HepG2 (cell line): Measurements from ENCODE around the gene TALDO1. TPM values are rescaled to one million over a fixed set of nuclear protein-coding genes. Genes with fewer than 3 reads are reported as not detected.

Source experiments
- ATAC-seq: fragments of 200-7000 bp; cut with Tn5 transposase; 3 replicates; pipeline ENCODE4 v1.9.1; 2020; ENCODE audit warnings: mild to moderate bottlenecking, moderate library complexity
- BruUV-seq: library from RNA; stranded (reverse); fragments of 400-500 nt; replicated peaks from 2 replicates; lab custom pipeline; 2021; lab: Mats Ljungman, UMichigan
- CTCF ChIA-PET: fragments of 300-600 bp; formaldehyde crosslinking; extraction: SDS; loops from one replicate; lab custom pipeline; 2021; ENCODE audit warnings: low total read pairs, inconsistent platforms, low intra/inter-chr PET ratio; lab: Yijun Ruan, JAX
- POLR2A ChIA-PET: fragments of 350-600 bp; sonication (Branson Sonifier 250); formaldehyde crosslinking; loops from one replicate; lab custom pipeline; 2020; ENCODE audit warnings: antibody characterized with exemption, inconsistent platforms; lab: Yijun Ruan, JAX
- DNase-seq: peaks from one replicate; pipeline ENCODE4 v3.0.0-alpha.2; 2015; ENCODE audit warnings: low spot score
- FAIRE-seq: peaks from 3 replicates; lab custom pipeline; 2011; peaks lifted over from hg19 to GRCh38; lab: Jason Lieb, UNC
- H2AFZ ChIP-seq: one replicate; pipeline ENCODE4 v1.6.1; 2011; ENCODE audit warnings: low read length, inconsistent platforms
- H3K27ac ChIP-seq: fragments of 300-600 bp; 3 replicates; pipeline ENCODE4 v1.8.0; 2011; ENCODE audit warnings: mixed run types, mild to moderate bottlenecking, mixed read lengths, low read length, inconsistent platforms; ENCODE audit not compliant: insufficient read depth; ENCODE audit errors: extremely low read length
- H3K27me3 ChIP-seq, 2 experiments: fragments of 200-600 bp in 1 of 2; 2 replicates in 1 of 2; 3 replicates in 1 of 2; pipeline versions ENCODE4 v1.6.0 to v1.8.0; 2011; ENCODE audit warnings: low read length in 2 of 2, mild to moderate bottlenecking in 2 of 2, moderate library complexity in 2 of 2, inconsistent platforms in 1 of 2; ENCODE audit not compliant: insufficient read depth in 2 of 2, control insufficient read depth in 1 of 2
- H3K36me3 ChIP-seq, 2 experiments: fragments of 200-600 bp in 1 of 2; replicated peaks in 1 of 2; 2 replicates in 1 of 2; 3 replicates in 1 of 2; pipeline versions ENCODE4 v1.5.1 to v1.8.0; 2011; ENCODE audit warnings: low read length in 2 of 2, inconsistent platforms in 1 of 2; ENCODE audit not compliant: insufficient read depth in 2 of 2, control insufficient read depth in 1 of 2
- H3K4me1 ChIP-seq: 2 replicates; pipeline ENCODE4 v1.5.1; 2012; ENCODE audit warnings: low read length, inconsistent platforms; ENCODE audit not compliant: insufficient read depth
- H3K4me2 ChIP-seq: 2 replicates; pipeline ENCODE4 v1.6.0; 2011; ENCODE audit warnings: low read depth, low read length, inconsistent platforms
- H3K4me3 ChIP-seq, 3 experiments: fragments of 200-600 bp in 1 of 3; sonication (generic), shearing (Covaris generic) in 1 of 3; replicated peaks in 1 of 3; 2 replicates each; pipeline ENCODE4 v1.5.1; 2011 to 2016; ENCODE audit warnings: low read length in 3 of 3, inconsistent platforms in 2 of 3, low read depth in 2 of 3, mild to moderate bottlenecking in 2 of 3, control low read depth in 1 of 3, mixed read lengths in 1 of 3; ENCODE audit not compliant: insufficient read depth in 1 of 3
- H3K79me2 ChIP-seq: one replicate; pipeline ENCODE4 v1.6.1; 2011; ENCODE audit warnings: low read length, inconsistent platforms; ENCODE audit not compliant: insufficient read depth
- H3K9ac ChIP-seq: 2 replicates; pipeline ENCODE4 v1.6.0; 2011; ENCODE audit warnings: mild to moderate bottlenecking, low read depth, low read length, inconsistent platforms; ENCODE audit not compliant: insufficient read depth
- H3K9me3 ChIP-seq: 2 replicates; pipeline ENCODE4 v1.5.1; 2012; ENCODE audit warnings: mild to moderate bottlenecking, low read length
- H4K20me1 ChIP-seq: 2 replicates; pipeline ENCODE4 v1.6.0; 2011; ENCODE audit warnings: inconsistent platforms, mild to moderate bottlenecking, low read length, moderate library complexity; ENCODE audit not compliant: insufficient read depth
- AGO2 ChIP-seq: fragments of 200-400 bp; formaldehyde crosslinking; optimal IDR thresholded peaks from 2 replicates; pipeline ENCODE3; 2017; ENCODE audit warnings: mild to moderate bottlenecking, low read depth, low read length, moderate library complexity
- ATF7 ChIP-seq, 2 experiments: fragments of 450-650 bp in 1 of 2; sonication (generic) in 1 of 2; formaldehyde crosslinking in 1 of 2; IDR thresholded peaks; 2 replicates each; pipeline versions ENCODE4 v1.4.0 to v1.6.1; 2016 to 2020; ENCODE audit warnings: antibody characterized with exemption in 1 of 2, mild to moderate bottlenecking in 1 of 2, missing genetic modification reagents in 1 of 2
- KDM4B ChIP-seq: sonication (generic); formaldehyde crosslinking; IDR thresholded peaks from 2 replicates; pipeline ENCODE4 v1.4.0; 2020; ENCODE audit warnings: missing genetic modification reagents
- PRPF4 ChIP-seq: fragments of 200-400 bp; formaldehyde crosslinking; IDR thresholded peaks from 2 replicates; pipeline ENCODE4 v1.6.1; 2016; ENCODE audit warnings: low read length, low read depth; ENCODE audit not compliant: poor library complexity, severe bottlenecking
- RBFOX2 ChIP-seq: fragments of 200-400 bp; formaldehyde crosslinking; IDR thresholded peaks from 2 replicates; pipeline ENCODE4 v1.6.1; 2017; ENCODE audit warnings: low read depth, mild to moderate bottlenecking, low read length
- TFAP4 ChIP-seq: sonication (generic); IDR thresholded peaks from 2 replicates; pipeline ENCODE4 v1.6.1; 2016; ENCODE audit warnings: low read depth, borderline replicate concordance
- ZNF772 ChIP-seq: sonication (generic); formaldehyde crosslinking; IDR thresholded peaks from 2 replicates; pipeline ENCODE4 v1.5.0; 2020; ENCODE audit warnings: mild to moderate bottlenecking, missing genetic modification reagents
- WGBS: methylation state at CpG from one replicate; pipeline ENCODE4 v1.1.6; 2017; ENCODE audit warnings: low lambda C conversion rate; 5-methylcytosine and 5-hydroxymethylcytosine counted together
- in situ Hi-C: cut with HindIII; loops from 2 replicates; pipeline ENCODE4 v1.10.0; 2017; ENCODE audit warnings: low pct_unique_long_range_greater_than_20kb; ENCODE audit not compliant: extremely low pct_ligation_motif_present
- intact Hi-C: fragments of 100-400 bp; cut with micrococcal nuclease; formaldehyde crosslinking; loops from one replicate; pipeline ENCODE4 v1.10.0; 2022; ENCODE audit not compliant: unreplicated experiment
- polyA plus RNA-seq, 8 experiments: library from polyadenylated mRNA; depleted of rRNA in 3 of 8; stranded (reverse) in 7 of 8; unstranded in 1 of 8; fragments of >200 nt; fragmentation: Illumina TruSeq in 4 of 8; extraction: Trizol in 4 of 8; gene quantifications; 2 replicates each; pipeline versions ENCODE4 v1.2.1 to v1.2.3, GENCODE V29; 2011 to 2016; ENCODE audit warnings: low read depth in 4 of 8, missing spikeins in 1 of 8, mixed read lengths in 1 of 8; ENCODE audit not compliant: insufficient read depth in 1 of 8
- total RNA-seq, 5 experiments: library from RNA; depleted of rRNA; stranded (reverse); fragments of >200 nt; fragmentation: Illumina TruSeq; extraction: Trizol; gene quantifications; 2 replicates each; pipeline ENCODE4 v1.2.3, GENCODE V29; 2016; ENCODE audit warnings: low read depth in 1 of 5
- TF ChIP-seq, protein P1 (sequence below): sonication (generic); formaldehyde crosslinking; IDR thresholded peaks from 2 replicates; pipeline ENCODE4 v1.5.1; 2020; ENCODE audit warnings: mild to moderate bottlenecking, missing genetic modification reagents, moderate library complexity

The TALDO1 gene
- total and polyA plus RNA-seq, 2 of the 13 experiments (the other 11 are each of a cell fraction or from before 2014, with no cell fraction given) = 107 to 240 TPM

GRCh38 chr11:774873-775592, 27.8 kb downstream of the TALDO1 start:
- in situ Hi-C loops = no loop called here
- no peak overlapping the region for H3K27ac ChIP-seq
- BruUV-seq = no TSS peak

More at GRCh38 chr11:774873-775592, 27.8 kb downstream of the TALDO1 start:
- DNase-seq (no peak), FAIRE-seq (no peak), ATAC-seq (no peak)
- Histone ChIP-seq H2AFZ (no peak overlapping the region), H3K27me3 (no peaks in the 10 kb centered on the region), H3K4me2 (peak overlapping the region; percentile 98), H3K4me1 (peaks cover 54% of the 10 kb centered on the region), H3K4me3 (no peak overlapping the region), H3K9ac (no peak overlapping the region), H3K79me2 (peaks cover 32% of the 10 kb centered on the region), H3K36me3 (peaks cover 19 to 37% of the 10 kb centered on the region in 2 experiments; a peak in 4 of 5 replicates), H4K20me1 (peaks cover 6% of the 10 kb centered on the region), H3K9me3 (no peaks in the 10 kb centered on the region)
- ChIA-PET CTCF (no interaction called here), POLR2A (interaction anchor here (0.8 to 1.1 kb wide), 2 partner anchors 9 to 15 kb away, joined by 3 read pairs; partner anchors contain the start of gene CEND1)
- whole genome bisulfite sequencing = 86% methylated on average over 10 of the region's 20 CpGs
- intact Hi-C loops = no loop called here
- TF ChIP-seq PRPF4 = no peak
- no peak for TF ChIP-seq KDM4B (CRISPR knock-in tag)
- TF ChIP-seq ATF7 (IDR thresholded peaks at IDR 0.05) = no peak
- TF ChIP-seq ATF7 (CRISPR knock-in tag; IDR thresholded peaks at IDR 0.05) = no peak
- TF ChIP-seq TFAP4 = no peak
- TF ChIP-seq RBFOX2 = 0 out of 2 replicates have a peak, but pooled peaks have one; percentile 36
- peak; percentile 78 for TF ChIP-seq AGO2
- no peak for TF ChIP-seq ZNF772
- TF ChIP-seq, protein P1, sequence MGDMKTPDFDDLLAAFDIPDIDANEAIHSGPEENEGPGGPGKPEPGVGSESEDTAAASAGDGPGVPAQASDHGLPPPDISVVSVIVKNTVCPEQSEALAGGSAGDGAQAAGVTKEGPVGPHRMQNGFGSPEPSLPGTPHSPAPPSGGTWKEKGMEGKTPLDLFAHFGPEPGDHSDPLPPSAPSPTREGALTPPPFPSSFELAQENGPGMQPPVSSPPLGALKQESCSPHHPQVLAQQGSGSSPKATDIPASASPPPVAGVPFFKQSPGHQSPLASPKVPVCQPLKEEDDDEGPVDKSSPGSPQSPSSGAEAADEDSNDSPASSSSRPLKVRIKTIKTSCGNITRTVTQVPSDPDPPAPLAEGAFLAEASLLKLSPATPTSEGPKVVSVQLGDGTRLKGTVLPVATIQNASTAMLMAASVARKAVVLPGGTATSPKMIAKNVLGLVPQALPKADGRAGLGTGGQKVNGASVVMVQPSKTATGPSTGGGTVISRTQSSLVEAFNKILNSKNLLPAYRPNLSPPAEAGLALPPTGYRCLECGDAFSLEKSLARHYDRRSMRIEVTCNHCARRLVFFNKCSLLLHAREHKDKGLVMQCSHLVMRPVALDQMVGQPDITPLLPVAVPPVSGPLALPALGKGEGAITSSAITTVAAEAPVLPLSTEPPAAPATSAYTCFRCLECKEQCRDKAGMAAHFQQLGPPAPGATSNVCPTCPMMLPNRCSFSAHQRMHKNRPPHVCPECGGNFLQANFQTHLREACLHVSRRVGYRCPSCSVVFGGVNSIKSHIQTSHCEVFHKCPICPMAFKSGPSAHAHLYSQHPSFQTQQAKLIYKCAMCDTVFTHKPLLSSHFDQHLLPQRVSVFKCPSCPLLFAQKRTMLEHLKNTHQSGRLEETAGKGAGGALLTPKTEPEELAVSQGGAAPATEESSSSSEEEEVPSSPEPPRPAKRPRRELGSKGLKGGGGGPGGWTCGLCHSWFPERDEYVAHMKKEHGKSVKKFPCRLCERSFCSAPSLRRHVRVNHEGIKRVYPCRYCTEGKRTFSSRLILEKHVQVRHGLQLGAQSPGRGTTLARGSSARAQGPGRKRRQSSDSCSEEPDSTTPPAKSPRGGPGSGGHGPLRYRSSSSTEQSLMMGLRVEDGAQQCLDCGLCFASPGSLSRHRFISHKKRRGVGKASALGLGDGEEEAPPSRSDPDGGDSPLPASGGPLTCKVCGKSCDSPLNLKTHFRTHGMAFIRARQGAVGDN (CRISPR knock-in tag) = 0 out of 2 replicates have a peak, but pooled peaks have one; percentile 3
